Measurements from ENCODE around the gene NETO1.
A peak's percentile ranks its signal among the peaks of the same experiment; 100 is the strongest.

The NETO1 gene, protein sequence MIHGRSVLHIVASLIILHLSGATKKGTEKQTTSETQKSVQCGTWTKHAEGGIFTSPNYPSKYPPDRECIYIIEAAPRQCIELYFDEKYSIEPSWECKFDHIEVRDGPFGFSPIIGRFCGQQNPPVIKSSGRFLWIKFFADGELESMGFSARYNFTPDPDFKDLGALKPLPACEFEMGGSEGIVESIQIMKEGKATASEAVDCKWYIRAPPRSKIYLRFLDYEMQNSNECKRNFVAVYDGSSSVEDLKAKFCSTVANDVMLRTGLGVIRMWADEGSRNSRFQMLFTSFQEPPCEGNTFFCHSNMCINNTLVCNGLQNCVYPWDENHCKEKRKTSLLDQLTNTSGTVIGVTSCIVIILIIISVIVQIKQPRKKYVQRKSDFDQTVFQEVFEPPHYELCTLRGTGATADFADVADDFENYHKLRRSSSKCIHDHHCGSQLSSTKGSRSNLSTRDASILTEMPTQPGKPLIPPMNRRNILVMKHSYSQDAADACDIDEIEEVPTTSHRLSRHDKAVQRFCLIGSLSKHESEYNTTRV

DNA sequence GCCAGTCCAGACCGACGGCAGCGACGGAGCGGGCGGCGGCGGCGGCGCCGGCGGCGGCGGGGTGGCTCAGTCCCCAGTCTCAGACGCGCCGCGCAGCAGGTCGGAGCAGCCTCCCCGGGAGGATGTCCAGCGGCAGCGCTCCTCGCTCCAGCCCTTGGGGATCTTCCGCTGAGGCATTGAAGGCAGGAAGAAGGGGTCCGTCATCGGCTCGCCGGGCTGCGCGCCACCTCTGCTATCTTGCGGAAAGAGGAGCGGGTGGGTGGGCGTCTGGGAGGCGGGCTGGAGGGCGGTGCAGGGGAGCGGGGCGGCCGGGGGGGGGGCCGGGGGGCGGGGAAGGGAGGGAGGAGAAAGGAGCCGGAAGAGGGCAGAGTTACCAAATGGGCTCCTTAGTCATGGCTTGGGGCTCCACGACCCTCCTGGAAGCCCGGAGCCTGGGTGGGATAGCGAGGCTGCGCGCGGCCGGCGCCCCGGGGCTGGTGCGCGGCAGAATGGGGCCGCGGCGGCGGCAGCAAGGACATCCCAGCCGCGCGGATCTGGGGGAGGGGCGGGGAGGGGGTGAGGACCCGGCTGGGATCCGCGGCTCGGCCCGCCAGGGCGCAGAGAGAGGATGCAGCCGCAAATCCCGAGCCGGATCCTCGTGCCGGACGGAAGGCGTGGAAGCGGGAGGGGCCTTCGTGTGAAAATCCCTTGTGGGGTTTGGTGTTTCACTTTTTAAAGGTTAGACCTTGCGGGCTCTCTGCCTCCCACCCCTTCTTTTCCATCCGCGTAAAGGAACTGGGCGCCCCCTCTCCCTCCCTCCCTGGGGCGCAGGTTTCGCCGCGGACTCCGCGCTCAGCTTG lies at the start of gene NETO1:
Gene NETO1, minus strand, starts transcription at position 242 of the 839 bp plus-strand sequence. CDS start 696 bp downstream, outside the sequence.
- no peak for DNase-seq (ENCODE audit: low read depth)
- TF ChIP-seq, protein P1, sequence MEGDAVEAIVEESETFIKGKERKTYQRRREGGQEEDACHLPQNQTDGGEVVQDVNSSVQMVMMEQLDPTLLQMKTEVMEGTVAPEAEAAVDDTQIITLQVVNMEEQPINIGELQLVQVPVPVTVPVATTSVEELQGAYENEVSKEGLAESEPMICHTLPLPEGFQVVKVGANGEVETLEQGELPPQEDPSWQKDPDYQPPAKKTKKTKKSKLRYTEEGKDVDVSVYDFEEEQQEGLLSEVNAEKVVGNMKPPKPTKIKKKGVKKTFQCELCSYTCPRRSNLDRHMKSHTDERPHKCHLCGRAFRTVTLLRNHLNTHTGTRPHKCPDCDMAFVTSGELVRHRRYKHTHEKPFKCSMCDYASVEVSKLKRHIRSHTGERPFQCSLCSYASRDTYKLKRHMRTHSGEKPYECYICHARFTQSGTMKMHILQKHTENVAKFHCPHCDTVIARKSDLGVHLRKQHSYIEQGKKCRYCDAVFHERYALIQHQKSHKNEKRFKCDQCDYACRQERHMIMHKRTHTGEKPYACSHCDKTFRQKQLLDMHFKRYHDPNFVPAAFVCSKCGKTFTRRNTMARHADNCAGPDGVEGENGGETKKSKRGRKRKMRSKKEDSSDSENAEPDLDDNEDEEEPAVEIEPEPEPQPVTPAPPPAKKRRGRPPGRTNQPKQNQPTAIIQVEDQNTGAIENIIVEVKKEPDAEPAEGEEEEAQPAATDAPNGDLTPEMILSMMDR (IDR thresholded peaks at IDR 0.05; ENCODE audit: insufficient read depth, low read depth, low read length, missing control alignments), result no peak
- peak within 1 kb of the TSS; percentile 35 for H3K4me3 ChIP-seq (ENCODE audit: low read length)

DNA sequence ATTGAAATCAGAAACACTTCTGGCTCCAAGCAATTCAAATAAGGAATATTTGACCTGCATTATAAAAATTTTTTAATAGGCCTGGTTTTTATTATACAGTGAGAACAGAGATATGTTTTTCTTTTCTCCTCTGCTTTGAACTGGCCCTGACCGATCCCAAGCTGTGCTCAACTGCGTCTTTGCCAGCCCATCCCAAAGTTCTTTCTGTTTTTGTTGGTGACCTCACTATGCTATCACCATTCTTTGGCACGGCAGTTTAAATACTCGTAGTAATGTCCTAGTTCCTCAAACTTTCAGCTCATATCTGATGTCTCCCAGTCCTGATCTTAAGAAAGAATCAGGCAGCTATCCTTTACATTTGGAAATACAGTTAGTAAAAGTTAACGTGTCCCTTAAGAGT lies 42.3 kb upstream of the NETO1 start:
- no peak for DNase-seq (ENCODE audit: low read depth)
- H3K4me3 ChIP-seq (ENCODE audit: low read length), result no peak overlapping the region
- TF ChIP-seq, protein P1 (IDR thresholded peaks at IDR 0.05; ENCODE audit: insufficient read depth, low read depth, low read length, missing control alignments), result no peak

DNA sequence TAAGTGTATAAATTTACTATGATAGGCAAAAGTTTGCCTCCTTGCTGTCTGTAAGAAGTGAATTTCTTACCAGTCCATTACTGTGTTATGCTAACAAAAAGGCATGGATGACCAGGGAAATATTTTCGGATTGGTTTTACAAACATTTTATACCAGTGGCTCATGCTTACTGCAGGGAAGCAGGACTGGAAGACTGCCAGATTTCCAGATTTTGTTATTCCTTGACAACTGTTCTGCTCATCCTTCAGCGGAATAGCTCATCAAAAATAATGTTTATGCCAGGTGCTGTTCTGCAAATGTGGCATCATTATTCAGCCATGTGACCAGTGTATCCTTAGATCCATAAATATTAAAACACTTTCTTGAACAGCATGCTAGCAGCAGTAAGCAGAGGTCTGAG lies 40.4 kb upstream of the NETO1 start:
- DNase-seq (ENCODE audit: low read depth), result no peak
- TF ChIP-seq, protein P1 (IDR thresholded peaks at IDR 0.05; ENCODE audit: insufficient read depth, low read depth, low read length, missing control alignments), result no peak
- no peak overlapping the region for H3K4me3 ChIP-seq (ENCODE audit: low read length)

DNA sequence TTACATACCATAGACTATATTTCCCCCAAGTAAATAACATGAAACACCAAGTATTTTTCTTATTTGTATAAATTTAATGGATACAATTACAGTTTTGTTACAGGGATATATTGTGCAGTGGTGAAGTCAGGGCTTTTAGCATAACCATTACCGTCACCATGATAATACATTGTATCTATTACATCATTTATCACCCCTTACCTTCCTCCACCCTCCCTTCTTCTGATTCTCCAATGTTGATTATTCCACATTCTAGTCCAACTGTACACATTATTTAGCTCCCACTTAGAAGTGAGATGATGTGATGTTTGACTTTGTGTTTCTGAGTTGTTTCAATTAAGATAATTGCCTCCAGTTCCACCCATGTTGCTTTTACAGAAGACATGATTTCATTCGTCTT lies 35.2 kb upstream of the NETO1 start:
- TF ChIP-seq, protein P1 (IDR thresholded peaks at IDR 0.05; ENCODE audit: insufficient read depth, low read depth, low read length, missing control alignments), result no peak
- H3K4me3 ChIP-seq (ENCODE audit: low read length), result no peak overlapping the region
- no peak for DNase-seq (ENCODE audit: low read depth)

DNA sequence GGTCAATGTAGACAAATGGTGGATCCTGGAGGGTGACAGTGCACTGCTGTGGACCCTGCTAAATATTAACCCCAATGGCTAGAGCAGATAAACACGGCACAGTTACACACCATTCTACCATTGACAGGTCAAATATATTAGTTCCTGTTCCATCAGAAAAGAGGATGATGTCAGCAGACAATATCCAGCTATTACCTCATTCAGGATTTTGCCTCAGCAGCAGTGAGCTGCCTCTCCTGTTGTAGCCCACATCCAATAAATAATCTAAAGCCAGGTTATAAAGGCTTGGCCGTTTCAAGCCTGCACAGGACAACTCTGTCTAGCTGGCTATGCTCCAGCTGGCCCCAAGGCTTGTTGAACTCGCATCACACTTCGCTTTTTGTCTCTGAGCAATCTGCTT lies 31.6 kb upstream of the NETO1 start:
- peak; percentile 45 for DNase-seq (ENCODE audit: low read depth)
- no peak overlapping the region for H3K4me3 ChIP-seq (ENCODE audit: low read length)
- TF ChIP-seq, protein P1 (IDR thresholded peaks at IDR 0.05; ENCODE audit: insufficient read depth, low read depth, low read length, missing control alignments), result no peak

DNA sequence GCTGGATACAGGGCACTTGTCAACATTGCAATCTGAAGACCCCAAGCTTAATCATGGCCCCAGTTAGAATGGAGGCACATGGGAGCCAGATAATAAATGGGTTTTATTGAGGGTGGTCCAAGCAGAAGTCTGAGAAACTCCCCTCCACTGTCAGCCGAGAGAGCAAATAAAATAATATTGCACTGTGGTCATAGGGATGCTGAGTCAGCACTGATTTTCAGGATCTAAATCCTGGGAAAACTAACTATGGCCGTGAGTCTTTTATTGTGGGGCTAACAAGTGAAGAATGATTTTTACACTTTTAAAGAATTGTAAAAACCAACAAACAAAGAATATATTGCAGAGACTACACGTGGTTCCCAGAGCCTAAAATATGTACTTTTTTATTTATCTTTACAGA lies 31.1 kb upstream of the NETO1 start:
- H3K4me3 ChIP-seq (ENCODE audit: low read length), result no peak overlapping the region
- DNase-seq (ENCODE audit: low read depth), result no peak
- TF ChIP-seq, protein P1 (IDR thresholded peaks at IDR 0.05; ENCODE audit: insufficient read depth, low read depth, low read length, missing control alignments), result no peak
